ENCODE results near the gene SPATA3.

SPATA3 gene

DNA sequence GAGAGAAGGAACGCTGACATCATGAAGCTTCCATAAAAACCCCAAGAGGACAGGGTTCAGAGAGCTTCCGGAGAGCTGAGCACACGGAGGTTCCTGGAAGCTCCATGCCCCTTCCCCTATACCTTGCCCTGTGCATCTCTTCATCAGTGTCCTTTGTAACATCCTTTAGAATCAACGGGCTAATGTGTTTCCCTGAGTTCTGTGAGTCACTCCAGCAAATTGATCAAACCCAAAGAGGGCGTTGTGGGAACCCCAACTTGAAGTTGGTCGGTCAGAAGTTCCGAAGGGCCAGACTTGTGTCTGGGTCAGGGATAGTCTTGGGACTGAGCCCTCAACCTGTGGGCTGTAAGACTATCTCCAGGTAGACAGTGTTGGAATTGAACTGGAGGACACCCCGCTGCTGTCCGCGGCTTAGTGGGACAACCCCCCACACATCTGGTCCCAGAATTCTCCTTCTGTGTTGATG lies 45.0 kb upstream of the SPATA3 start:
- H3K27ac ChIP-seq = no peak overlapping the region
- H3K27me3 ChIP-seq = peaks cover 23% of the 10 kb centered on the region
- H3K4me3 ChIP-seq (ENCODE audit: low read depth in 1 of 2, low read length in 1 of 2) = no peak overlapping the region
- H3K36me3 ChIP-seq = no peaks in the 10 kb centered on the region
- TF ChIP-seq, protein P1, sequence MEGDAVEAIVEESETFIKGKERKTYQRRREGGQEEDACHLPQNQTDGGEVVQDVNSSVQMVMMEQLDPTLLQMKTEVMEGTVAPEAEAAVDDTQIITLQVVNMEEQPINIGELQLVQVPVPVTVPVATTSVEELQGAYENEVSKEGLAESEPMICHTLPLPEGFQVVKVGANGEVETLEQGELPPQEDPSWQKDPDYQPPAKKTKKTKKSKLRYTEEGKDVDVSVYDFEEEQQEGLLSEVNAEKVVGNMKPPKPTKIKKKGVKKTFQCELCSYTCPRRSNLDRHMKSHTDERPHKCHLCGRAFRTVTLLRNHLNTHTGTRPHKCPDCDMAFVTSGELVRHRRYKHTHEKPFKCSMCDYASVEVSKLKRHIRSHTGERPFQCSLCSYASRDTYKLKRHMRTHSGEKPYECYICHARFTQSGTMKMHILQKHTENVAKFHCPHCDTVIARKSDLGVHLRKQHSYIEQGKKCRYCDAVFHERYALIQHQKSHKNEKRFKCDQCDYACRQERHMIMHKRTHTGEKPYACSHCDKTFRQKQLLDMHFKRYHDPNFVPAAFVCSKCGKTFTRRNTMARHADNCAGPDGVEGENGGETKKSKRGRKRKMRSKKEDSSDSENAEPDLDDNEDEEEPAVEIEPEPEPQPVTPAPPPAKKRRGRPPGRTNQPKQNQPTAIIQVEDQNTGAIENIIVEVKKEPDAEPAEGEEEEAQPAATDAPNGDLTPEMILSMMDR (IDR thresholded peaks at IDR 0.05) = no peak
- no peaks in the 10 kb centered on the region for H3K4me1 ChIP-seq (ENCODE audit: control insufficient read depth in 1 of 2, insufficient read depth in 1 of 2, low read depth in 1 of 2, low read length in 1 of 2)
- H3K9me3 ChIP-seq = no peaks in the 10 kb centered on the region

DNA sequence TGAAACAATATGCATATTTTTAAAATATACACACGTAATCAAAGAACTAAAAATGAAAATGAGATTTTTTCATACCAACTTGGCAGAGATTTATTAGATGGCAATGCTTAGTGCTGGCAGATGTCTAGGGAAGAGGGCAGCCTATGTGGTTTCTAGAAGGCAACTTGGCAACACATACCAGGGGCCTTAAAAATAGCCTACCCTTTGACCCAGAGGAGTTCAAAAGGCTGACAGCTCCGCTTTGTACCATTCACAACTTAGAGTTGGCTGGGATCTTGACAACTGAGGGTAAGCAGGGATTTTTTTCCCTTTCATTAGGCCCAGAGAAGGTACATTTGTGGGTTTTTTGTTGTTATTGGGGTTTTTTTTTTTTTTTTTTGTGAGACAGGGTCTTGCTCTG lies 44.5 kb upstream of the SPATA3 start:
- no peaks in the 10 kb centered on the region for H3K9me3 ChIP-seq
- no peak overlapping the region for H3K27ac ChIP-seq
- no peaks in the 10 kb centered on the region for H3K36me3 ChIP-seq
- no peak overlapping the region for H3K4me3 ChIP-seq (ENCODE audit: low read depth in 1 of 2, low read length in 1 of 2)
- TF ChIP-seq, protein P1 (IDR thresholded peaks at IDR 0.05) = no peak
- H3K4me1 ChIP-seq (ENCODE audit: control insufficient read depth in 1 of 2, insufficient read depth in 1 of 2, low read depth in 1 of 2, low read length in 1 of 2) = no peaks in the 10 kb centered on the region
- peaks cover 28% of the 10 kb centered on the region for H3K27me3 ChIP-seq

DNA sequence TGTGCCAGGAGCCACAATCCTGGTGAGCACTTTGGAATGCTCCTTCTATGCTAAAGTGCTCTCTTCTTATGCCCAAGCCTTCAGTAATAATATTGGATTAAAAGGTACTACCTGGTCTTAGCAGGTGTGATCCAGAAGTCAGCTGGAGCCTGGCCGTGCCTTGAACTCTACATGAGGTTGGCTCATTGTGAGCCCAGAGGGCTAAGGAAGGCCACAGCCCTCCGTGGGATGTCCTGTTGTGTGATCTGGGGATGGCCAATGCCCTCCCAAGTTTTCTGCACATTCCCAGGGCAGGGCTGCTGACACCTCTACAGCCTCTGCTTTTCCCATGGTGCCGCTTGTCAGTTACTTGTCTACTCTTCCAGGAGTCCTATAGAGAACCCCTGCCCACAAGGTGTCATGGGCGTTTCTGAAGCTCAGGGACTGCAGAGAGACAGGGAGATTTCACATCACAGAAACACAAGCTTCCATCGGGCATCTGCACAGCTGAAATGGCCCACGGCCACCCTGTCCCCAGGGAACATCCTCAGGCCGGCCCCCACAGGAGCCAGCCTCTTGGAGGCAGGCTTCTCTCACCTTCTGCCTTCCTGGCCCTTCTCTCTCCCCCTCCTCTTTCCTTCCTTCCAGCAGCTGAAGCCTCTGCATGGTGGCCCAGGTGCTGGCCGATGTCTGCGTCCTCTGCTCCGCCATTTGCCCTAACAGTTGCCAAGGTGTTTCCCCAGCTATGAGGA lies 43.5 kb upstream of the SPATA3 start:
- TF ChIP-seq, protein P1 (IDR thresholded peaks at IDR 0.05) = no peak
- peaks cover 38% of the 10 kb centered on the region for H3K27me3 ChIP-seq
- peaks cover 0 to 2% of the 10 kb centered on the region in 2 experiments for H3K4me1 ChIP-seq (ENCODE audit: control insufficient read depth in 1 of 2, insufficient read depth in 1 of 2, low read depth in 1 of 2, low read length in 1 of 2)
- no peaks in the 10 kb centered on the region for H3K9me3 ChIP-seq
- no peak overlapping the region for H3K4me3 ChIP-seq (ENCODE audit: low read depth in 1 of 2, low read length in 1 of 2)
- H3K36me3 ChIP-seq = no peaks in the 10 kb centered on the region
- no peak overlapping the region for H3K27ac ChIP-seq

DNA sequence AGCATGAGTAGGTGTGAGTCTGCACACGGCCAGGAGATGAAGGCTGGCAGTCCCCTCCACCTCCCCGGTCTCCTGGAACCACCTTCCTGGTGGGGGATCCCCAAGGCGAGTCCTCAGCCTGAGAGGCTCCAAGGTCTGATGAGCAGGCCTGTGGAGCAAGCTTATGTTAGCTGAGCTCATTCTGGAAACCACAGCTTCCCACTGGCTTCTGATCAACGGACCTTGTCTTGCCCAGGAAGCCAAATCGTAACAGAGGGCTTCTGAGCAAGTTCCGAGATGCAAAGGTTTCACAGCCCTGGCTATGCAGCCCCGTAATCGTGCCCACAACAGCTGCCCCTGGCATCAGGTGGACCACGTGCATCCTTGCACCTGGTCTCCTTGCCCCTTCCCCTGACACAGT lies 42.1 kb upstream of the SPATA3 start:
- peaks cover 0 to 4% of the 10 kb centered on the region in 2 experiments for H3K4me1 ChIP-seq (ENCODE audit: control insufficient read depth in 1 of 2, insufficient read depth in 1 of 2, low read depth in 1 of 2, low read length in 1 of 2)
- peaks cover 52% of the 10 kb centered on the region for H3K27me3 ChIP-seq
- H3K27ac ChIP-seq = no peak overlapping the region
- no peak overlapping the region for H3K4me3 ChIP-seq (ENCODE audit: low read depth in 1 of 2, low read length in 1 of 2)
- H3K36me3 ChIP-seq = no peaks in the 10 kb centered on the region
- TF ChIP-seq, protein P1 (IDR thresholded peaks at IDR 0.05) = no peak
- H3K9me3 ChIP-seq = no peaks in the 10 kb centered on the region

DNA sequence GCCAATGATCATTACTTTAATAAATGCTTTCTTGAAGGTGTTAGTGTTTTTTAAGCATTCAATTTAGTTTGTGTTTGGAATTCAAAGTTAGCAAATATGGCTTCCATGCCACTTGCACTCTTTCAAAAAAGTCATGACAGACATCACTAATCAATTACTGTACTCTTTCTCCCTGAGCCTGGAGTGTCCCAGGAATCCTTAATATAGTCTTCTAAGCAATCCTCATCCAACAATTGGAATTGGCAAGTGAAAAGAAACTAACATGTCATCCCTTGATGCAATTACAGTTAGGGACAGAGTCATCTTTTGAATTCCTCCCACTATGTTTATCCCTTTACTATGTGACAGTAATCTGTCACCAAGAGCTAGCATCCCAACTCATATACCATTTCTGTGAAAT lies 41.2 kb upstream of the SPATA3 start:
- Histone ChIP-seq H3K4me3 (ENCODE audit: low read depth in 1 of 2, low read length in 1 of 2) (no peak overlapping the region), H3K27ac (no peak overlapping the region), H3K36me3 (no peaks in the 10 kb centered on the region), H3K9me3 (no peaks in the 10 kb centered on the region), H3K27me3 (peaks cover 61% of the 10 kb centered on the region), H3K4me1 (ENCODE audit: control insufficient read depth in 1 of 2, insufficient read depth in 1 of 2, low read depth in 1 of 2, low read length in 1 of 2) (peaks cover 0 to 4% of the 10 kb centered on the region in 2 experiments)
- TF ChIP-seq, protein P1 (IDR thresholded peaks at IDR 0.05) = no peak
